ENCODE results near the gene RFX1.
"Not testable (repeated sequence)": the region's sequence is repeated elsewhere in the genome, so short reads cannot be mapped to it uniquely, and the experiment has no call there.

Gene RFX1

DNA sequence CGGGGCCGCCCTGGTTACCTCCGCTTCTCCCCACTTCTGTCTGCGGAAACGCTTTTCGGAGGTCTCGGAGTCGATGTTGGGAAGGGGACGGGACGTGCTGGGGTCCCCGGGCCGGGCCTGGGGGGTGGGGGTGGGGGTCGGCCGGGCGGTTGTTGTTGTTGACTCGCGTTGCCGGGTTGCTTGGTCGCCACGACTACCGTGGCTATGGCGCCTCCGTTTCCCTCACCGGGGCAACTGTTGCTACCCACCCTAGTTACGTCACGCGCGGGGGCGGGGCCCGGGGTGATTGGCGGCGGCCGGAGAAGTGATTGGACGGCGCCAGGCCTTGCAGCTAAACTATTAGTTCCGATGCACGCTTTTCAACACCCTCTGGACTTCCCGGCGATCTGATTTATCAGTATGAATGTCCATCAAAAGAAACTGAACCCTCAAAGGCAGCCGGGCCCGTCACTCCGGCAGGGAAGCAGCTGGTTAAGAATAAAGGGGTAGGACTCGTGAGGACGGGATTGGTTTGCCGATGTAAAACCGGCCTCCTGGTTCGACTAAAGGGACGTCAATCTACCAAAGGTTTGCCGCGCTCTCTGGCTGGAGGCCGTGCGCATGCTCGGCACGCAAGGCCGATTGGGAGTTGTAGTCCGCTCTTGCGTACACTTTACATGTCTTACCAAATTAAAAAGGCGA is at the start of gene RFX1:
TSS of gene RFX1 (minus strand) at position 236 of the 681 bp plus-strand sequence. CDS start 12,477 bp downstream, outside the sequence.
- H3K9me3 ChIP-seq (ENCODE audit: control insufficient read depth in 5 of 5, low read length in 5 of 5), result no peaks in the 10 kb centered on the region
- peak within 1 kb of the TSS; percentile 77 to 97 (median 92) for H3K9ac ChIP-seq (ENCODE audit: low read length in 5 of 5)
- H3K36me3 ChIP-seq (ENCODE audit: control insufficient read depth in 5 of 5, insufficient read depth in 5 of 5, low read length in 5 of 5), result no peaks in the 10 kb centered on the region
- H3K27ac ChIP-seq (ENCODE audit: low read depth, low read length), result peak within 1 kb of the TSS; percentile 98
- H3K4me1 ChIP-seq (ENCODE audit: control insufficient read depth in 5 of 5, insufficient read depth in 5 of 5, low read length in 5 of 5), result peaks cover 8 to 35% (median 33%) of the 10 kb centered on the region in 5 donors
- H3K4me3 ChIP-seq (ENCODE audit: low read depth in 1 of 5, low read length in 5 of 5), result peak within 1 kb of the TSS; percentile 78 to 89 (median 86)
- H3K27me3 ChIP-seq (ENCODE audit: control insufficient read depth in 5 of 5, insufficient read depth in 4 of 5, low read length in 5 of 5), result no peaks in the 10 kb centered on the region

DNA sequence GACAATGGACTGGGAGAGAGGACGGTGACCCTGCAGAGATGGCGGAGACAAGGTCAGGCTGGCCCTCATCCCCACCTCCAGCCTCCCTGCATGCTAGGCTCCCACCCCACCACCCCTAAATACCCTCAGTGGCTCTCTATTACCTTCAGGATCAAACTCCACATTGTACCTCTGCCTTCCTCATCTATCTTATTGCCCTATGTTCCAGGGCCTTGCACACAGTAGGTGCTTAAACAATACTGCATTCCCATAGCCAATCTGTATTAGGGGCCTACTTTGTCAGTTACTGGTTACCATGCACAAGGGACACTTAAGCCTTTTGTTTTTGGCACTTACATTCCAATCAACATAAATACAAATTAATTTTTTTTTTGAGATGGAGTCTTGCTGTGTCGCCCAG is 49.3 kb upstream of the RFX1 start:
- H3K4me1 ChIP-seq (ENCODE audit: control insufficient read depth in 5 of 5, insufficient read depth in 5 of 5, low read length in 5 of 5), result peaks cover 0 to 8% (median 5%) of the 10 kb centered on the region in 5 donors
- peaks cover 0 to 8% (median 5%) of the 10 kb centered on the region in 5 donors for H3K9me3 ChIP-seq (ENCODE audit: control insufficient read depth in 5 of 5, low read length in 5 of 5)
- no peak overlapping the region for H3K4me3 ChIP-seq (ENCODE audit: low read depth in 1 of 5, low read length in 5 of 5)
- no peak overlapping the region for H3K27ac ChIP-seq (ENCODE audit: low read depth, low read length)
- H3K27me3 ChIP-seq (ENCODE audit: control insufficient read depth in 5 of 5, insufficient read depth in 4 of 5, low read length in 5 of 5), result peaks cover 17 to 37% (median 30%) of the 10 kb centered on the region in 5 donors
- peaks cover 0 to 14% (median 3%) of the 10 kb centered on the region in 5 donors for H3K36me3 ChIP-seq (ENCODE audit: control insufficient read depth in 5 of 5, insufficient read depth in 5 of 5, low read length in 5 of 5)
- no peak overlapping the region for H3K9ac ChIP-seq (ENCODE audit: low read length in 5 of 5)

DNA sequence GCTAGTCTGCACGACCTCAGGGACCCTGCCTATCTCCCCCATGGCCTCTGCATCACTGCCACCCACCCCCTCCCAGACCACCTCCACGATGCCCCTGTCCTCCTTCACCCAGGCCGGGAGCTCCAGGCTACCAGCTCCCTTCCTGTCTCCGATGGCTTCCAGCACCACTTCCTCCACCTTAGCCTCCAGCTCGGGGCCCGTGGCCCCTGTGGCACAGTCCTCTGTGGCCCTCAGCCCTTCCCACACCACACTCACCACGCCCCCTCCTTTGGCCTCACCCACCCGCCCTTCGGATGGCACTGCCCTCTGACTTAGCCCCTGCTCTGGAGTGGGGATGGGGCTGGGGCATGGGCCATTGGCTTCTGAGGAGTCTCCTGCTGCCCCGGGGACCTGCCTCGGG is 48.6 kb upstream of the RFX1 start:
- Histone ChIP-seq H3K9me3 (ENCODE audit: control insufficient read depth in 5 of 5, low read length in 5 of 5) (peaks cover 0 to 8% (median 5%) of the 10 kb centered on the region in 5 donors), H3K4me3 (ENCODE audit: low read depth in 1 of 5, low read length in 5 of 5) (no peak overlapping the region), H3K4me1 (ENCODE audit: control insufficient read depth in 5 of 5, insufficient read depth in 5 of 5, low read length in 5 of 5) (peaks cover 0 to 8% (median 5%) of the 10 kb centered on the region in 5 donors), H3K36me3 (ENCODE audit: control insufficient read depth in 5 of 5, insufficient read depth in 5 of 5, low read length in 5 of 5) (peaks cover 0 to 15% (median 3%) of the 10 kb centered on the region in 5 donors), H3K27me3 (ENCODE audit: control insufficient read depth in 5 of 5, insufficient read depth in 4 of 5, low read length in 5 of 5) (peaks cover 14 to 31% (median 24%) of the 10 kb centered on the region in 5 donors), H3K9ac (ENCODE audit: low read length in 5 of 5) (no peak overlapping the region), H3K27ac (ENCODE audit: low read depth, low read length) (no peak overlapping the region)

DNA sequence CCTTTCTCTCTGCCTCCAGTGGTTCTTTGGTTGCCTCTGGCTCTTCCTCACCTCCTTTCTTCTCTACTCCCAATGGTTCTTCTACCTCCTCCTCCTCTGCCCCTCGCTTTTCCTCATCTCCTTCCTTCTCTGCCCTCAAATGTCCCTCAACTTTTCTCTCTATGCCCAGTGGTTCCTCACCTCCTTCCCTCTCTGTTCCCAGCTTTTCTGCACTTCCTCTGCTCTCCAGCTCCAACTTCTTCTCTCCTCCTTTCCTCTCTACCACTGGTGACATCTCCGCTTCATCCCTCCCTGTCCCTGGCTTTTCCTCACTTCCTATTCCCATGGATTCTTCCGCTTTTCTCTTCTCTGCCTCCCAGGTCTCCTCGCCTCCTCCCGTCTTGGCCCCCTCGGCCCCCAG is 48.0 kb upstream of the RFX1 start:
- Histone ChIP-seq H3K4me1 (ENCODE audit: control insufficient read depth in 5 of 5, insufficient read depth in 5 of 5, low read length in 5 of 5) (peaks cover 0 to 8% (median 5%) of the 10 kb centered on the region in 5 donors), H3K9me3 (ENCODE audit: control insufficient read depth in 5 of 5, low read length in 5 of 5) (peaks cover 0 to 8% (median 5%) of the 10 kb centered on the region in 5 donors), H3K27me3 (ENCODE audit: control insufficient read depth in 5 of 5, insufficient read depth in 4 of 5, low read length in 5 of 5) (peaks cover 8 to 24% (median 18%) of the 10 kb centered on the region in 5 donors), H3K36me3 (ENCODE audit: control insufficient read depth in 5 of 5, insufficient read depth in 5 of 5, low read length in 5 of 5) (peaks cover 0 to 15% (median 3%) of the 10 kb centered on the region in 5 donors), H3K9ac (ENCODE audit: low read length in 5 of 5) (no peak overlapping the region), H3K27ac (ENCODE audit: low read depth, low read length) (no peak overlapping the region), H3K4me3 (ENCODE audit: low read depth in 1 of 5, low read length in 5 of 5) (no peak overlapping the region)

DNA sequence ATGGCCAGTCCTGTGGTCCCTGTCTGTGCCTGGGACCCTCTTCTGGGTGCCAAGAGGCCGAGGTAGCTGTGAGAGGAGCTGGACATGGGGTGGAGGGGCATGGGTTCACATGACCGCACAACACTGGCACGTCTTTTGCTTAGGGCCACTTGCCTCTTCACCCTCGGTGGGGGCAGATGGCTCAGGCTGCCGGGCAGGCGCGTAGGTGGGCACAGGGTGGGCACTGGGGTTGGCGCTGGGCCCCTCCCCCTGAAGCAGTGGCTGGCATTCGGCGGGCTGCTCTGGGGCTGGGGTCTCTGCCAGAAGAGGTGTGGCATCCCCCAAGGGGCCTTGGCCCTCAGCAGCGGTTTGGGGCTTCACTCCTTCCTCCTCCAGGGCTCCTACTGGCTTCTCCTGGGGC is 47.4 kb upstream of the RFX1 start:
- H3K27me3 ChIP-seq (ENCODE audit: control insufficient read depth in 5 of 5, insufficient read depth in 4 of 5, low read length in 5 of 5), result peaks cover 3 to 18% (median 12%) of the 10 kb centered on the region in 5 donors
- H3K36me3 ChIP-seq (ENCODE audit: control insufficient read depth in 5 of 5, insufficient read depth in 5 of 5, low read length in 5 of 5), result peaks cover 0 to 15% (median 3%) of the 10 kb centered on the region in 5 donors
- no peak overlapping the region for H3K27ac ChIP-seq (ENCODE audit: low read depth, low read length)
- H3K9ac ChIP-seq (ENCODE audit: low read length in 5 of 5), result no peak overlapping the region
- no peak overlapping the region for H3K4me3 ChIP-seq (ENCODE audit: low read depth in 1 of 5, low read length in 5 of 5)
- H3K4me1 ChIP-seq (ENCODE audit: control insufficient read depth in 5 of 5, insufficient read depth in 5 of 5, low read length in 5 of 5), result peaks cover 0 to 6% (median 2%) of the 10 kb centered on the region in 5 donors
- peaks cover 0 to 8% (median 5%) of the 10 kb centered on the region in 5 donors for H3K9me3 ChIP-seq (ENCODE audit: control insufficient read depth in 5 of 5, low read length in 5 of 5)

DNA sequence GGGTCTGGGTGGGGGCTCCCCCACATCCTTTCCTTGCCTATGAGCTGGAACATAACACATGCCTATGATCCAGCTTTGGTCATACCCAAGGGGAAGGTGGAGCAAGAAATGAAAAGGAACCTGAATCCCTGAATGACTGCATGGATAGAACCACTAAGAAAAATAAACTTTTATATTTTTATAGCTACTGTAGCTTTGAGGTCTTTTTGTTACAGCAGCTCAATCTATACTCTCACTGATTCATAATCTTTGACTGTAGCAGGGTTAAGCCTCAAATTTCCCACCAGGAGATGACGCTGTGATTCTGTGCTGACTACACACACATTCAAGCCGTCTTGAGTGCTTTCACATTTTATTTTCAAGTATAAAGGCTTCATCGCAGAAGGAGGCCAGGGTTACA is 46.9 kb upstream of the RFX1 start:
- no peak overlapping the region for H3K27ac ChIP-seq (ENCODE audit: low read depth, low read length)
- H3K9ac ChIP-seq (ENCODE audit: low read length in 5 of 5), result no peak overlapping the region
- H3K4me3 ChIP-seq (ENCODE audit: low read depth in 1 of 5, low read length in 5 of 5), result no peak overlapping the region
- peaks cover 0 to 15% (median 3%) of the 10 kb centered on the region in 5 donors for H3K36me3 ChIP-seq (ENCODE audit: control insufficient read depth in 5 of 5, insufficient read depth in 5 of 5, low read length in 5 of 5)
- H3K9me3 ChIP-seq (ENCODE audit: control insufficient read depth in 5 of 5, low read length in 5 of 5), result peaks cover 0 to 8% (median 5%) of the 10 kb centered on the region in 5 donors
- peaks cover 0 to 5% (median 2%) of the 10 kb centered on the region in 5 donors for H3K4me1 ChIP-seq (ENCODE audit: control insufficient read depth in 5 of 5, insufficient read depth in 5 of 5, low read length in 5 of 5)
- peaks cover 0 to 14% (median 7%) of the 10 kb centered on the region in 5 donors for H3K27me3 ChIP-seq (ENCODE audit: control insufficient read depth in 5 of 5, insufficient read depth in 4 of 5, low read length in 5 of 5)

DNA sequence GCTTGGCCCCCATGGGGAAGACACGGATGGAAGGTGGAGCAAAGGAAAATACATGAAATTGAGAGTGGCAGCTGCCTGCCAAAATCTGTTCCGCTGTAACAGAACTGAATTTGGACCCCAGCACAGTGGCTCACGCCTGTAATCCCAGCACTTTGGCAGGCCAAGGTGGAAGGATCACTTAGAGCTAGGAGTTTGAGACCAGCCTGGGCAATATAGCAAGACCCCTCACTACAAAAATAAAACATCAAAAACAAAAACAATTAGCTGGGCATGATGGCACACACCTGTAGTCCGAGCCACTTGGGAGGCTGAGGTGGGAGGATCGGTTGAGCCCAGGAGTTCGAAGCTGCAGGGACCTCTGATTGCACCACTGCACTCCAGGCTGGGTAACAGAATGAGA is 46.4 kb upstream of the RFX1 start:
- Histone ChIP-seq H3K9me3 (ENCODE audit: control insufficient read depth in 5 of 5, low read length in 5 of 5) (peaks cover 0 to 8% (median 5%) of the 10 kb centered on the region in 5 donors), H3K36me3 (ENCODE audit: control insufficient read depth in 5 of 5, insufficient read depth in 5 of 5, low read length in 5 of 5) (peaks cover 0 to 15% (median 3%) of the 10 kb centered on the region in 5 donors), H3K4me3 (ENCODE audit: low read depth in 1 of 5, low read length in 5 of 5) (no peak overlapping the region), H3K27me3 (ENCODE audit: control insufficient read depth in 5 of 5, insufficient read depth in 4 of 5, low read length in 5 of 5) (peaks cover 0 to 9% (median 6%) of the 10 kb centered on the region in 5 donors), H3K27ac (ENCODE audit: low read depth, low read length) (no peak overlapping the region), H3K4me1 (ENCODE audit: control insufficient read depth in 5 of 5, insufficient read depth in 5 of 5, low read length in 5 of 5) (peaks cover 0 to 3% (median 0%) of the 10 kb centered on the region in 5 donors), H3K9ac (ENCODE audit: low read length in 5 of 5) (no peak overlapping the region)

DNA sequence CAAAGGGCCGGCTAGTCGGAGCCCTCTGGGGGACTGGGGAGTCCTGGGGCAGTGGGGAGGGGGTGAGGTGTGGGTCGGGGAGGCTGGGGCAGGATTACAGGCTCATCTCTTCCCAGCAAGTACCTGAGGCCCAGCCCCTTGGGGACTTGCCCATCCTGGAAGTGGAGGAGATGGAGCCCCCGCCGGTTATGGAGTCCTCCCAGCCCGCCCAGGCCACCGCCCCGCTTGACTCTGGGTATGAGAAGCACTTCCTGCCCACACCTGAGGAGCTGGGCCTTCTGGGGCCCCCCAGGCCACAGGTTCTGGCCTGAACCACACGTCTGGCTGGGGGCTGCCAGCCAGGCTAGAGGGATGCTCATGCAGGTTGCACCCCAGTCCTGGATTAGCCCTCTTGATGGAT is 45.9 kb upstream of the RFX1 start:
- Histone ChIP-seq H3K27ac (ENCODE audit: low read depth, low read length) (no peak overlapping the region), H3K9ac (ENCODE audit: low read length in 5 of 5) (no peak overlapping the region), H3K9me3 (ENCODE audit: control insufficient read depth in 5 of 5, low read length in 5 of 5) (peaks cover 0 to 8% (median 5%) of the 10 kb centered on the region in 5 donors)

DNA sequence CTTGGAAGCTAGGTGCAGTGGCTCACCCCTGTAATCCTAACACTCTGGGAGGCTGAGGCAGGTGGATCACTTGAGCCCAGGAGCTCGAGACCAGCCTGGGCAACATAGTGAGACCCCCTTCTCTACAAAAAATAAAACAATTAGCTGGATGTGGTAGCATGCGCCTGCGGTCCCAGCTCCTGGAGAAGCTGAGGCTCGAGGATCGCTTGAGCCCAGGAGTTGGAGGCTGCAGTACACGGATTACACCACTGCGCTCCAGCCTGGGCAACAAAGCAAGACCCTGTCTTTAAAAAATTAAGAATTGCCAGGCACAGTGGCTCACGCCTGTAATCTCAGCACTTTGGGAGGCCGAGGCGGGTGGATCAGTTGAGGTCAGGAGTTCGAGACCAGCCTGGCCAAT is 44.8 kb upstream of the RFX1 start:
- H3K27ac ChIP-seq (ENCODE audit: low read depth, low read length); H3K4me1 ChIP-seq (ENCODE audit: control insufficient read depth in 5 of 5, insufficient read depth in 5 of 5, low read length in 5 of 5); H3K4me3 ChIP-seq (ENCODE audit: low read depth in 1 of 5, low read length in 5 of 5); H3K9ac ChIP-seq (ENCODE audit: low read length in 5 of 5); H3K27me3 ChIP-seq (ENCODE audit: control insufficient read depth in 5 of 5, insufficient read depth in 4 of 5, low read length in 5 of 5); H3K9me3 ChIP-seq (ENCODE audit: control insufficient read depth in 5 of 5, low read length in 5 of 5): not testable (repeated sequence)
- peaks cover 0 to 18% (median 7%) of the 10 kb centered on the region in 5 donors for H3K36me3 ChIP-seq (ENCODE audit: control insufficient read depth in 5 of 5, insufficient read depth in 5 of 5, low read length in 5 of 5)

More for the DNA sequence above, 45.9 kb upstream of the RFX1 start:
- Histone ChIP-seq H3K4me1 (ENCODE audit: control insufficient read depth in 5 of 5, insufficient read depth in 5 of 5, low read length in 5 of 5) (no peaks in the 10 kb centered on the region), H3K36me3 (ENCODE audit: control insufficient read depth in 5 of 5, insufficient read depth in 5 of 5, low read length in 5 of 5) (peaks cover 0 to 15% (median 3%) of the 10 kb centered on the region in 5 donors), H3K4me3 (ENCODE audit: low read depth in 1 of 5, low read length in 5 of 5) (no peak overlapping the region), H3K27me3 (ENCODE audit: control insufficient read depth in 5 of 5, insufficient read depth in 4 of 5, low read length in 5 of 5) (peaks cover 0 to 8% (median 5%) of the 10 kb centered on the region in 5 donors)

DNA sequence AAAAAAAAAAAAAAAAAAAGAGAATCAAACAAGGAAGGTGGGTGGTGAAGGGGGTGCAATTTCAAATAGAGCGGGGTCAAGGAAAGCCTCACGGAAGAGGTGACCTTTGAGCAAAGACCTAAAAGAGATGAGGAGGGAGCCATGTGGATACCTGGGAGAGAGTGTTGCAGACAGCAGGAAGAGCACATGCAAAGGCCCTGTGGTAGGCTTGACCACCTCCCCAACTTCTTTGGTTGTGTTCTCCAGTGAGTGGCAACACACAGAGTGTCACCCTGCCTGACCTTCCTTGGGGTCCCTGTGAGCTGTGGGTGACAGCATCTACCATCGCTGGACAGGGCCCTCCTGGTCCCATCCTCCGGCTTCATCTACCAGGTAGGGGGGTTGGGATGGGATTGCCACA is 44.4 kb upstream of the RFX1 start:
- peaks cover 0 to 3% (median 2%) of the 10 kb centered on the region in 5 donors for H3K27me3 ChIP-seq (ENCODE audit: control insufficient read depth in 5 of 5, insufficient read depth in 4 of 5, low read length in 5 of 5)
- H3K9me3 ChIP-seq (ENCODE audit: control insufficient read depth in 5 of 5, low read length in 5 of 5), result peaks cover 0 to 8% (median 5%) of the 10 kb centered on the region in 5 donors
- H3K9ac ChIP-seq (ENCODE audit: low read length in 5 of 5), result no peak overlapping the region
- H3K4me1 ChIP-seq (ENCODE audit: control insufficient read depth in 5 of 5, insufficient read depth in 5 of 5, low read length in 5 of 5), result no peaks in the 10 kb centered on the region
- H3K36me3 ChIP-seq (ENCODE audit: control insufficient read depth in 5 of 5, insufficient read depth in 5 of 5, low read length in 5 of 5), result peaks cover 0 to 19% (median 7%) of the 10 kb centered on the region in 5 donors
- H3K27ac ChIP-seq (ENCODE audit: low read depth, low read length), result no peak overlapping the region
- no peak overlapping the region for H3K4me3 ChIP-seq (ENCODE audit: low read depth in 1 of 5, low read length in 5 of 5)

All from subcutaneous abdominal adipose tissue (tissue), 5 donors.